D341Med (cell line): ENCODE data around the gene RNF217.
"Not testable (repeated sequence)": the region's sequence is repeated elsewhere in the genome, so short reads cannot be mapped to it uniquely, and the experiment has no call there.

Source experiments
- DNase-seq: peaks from one replicate; pipeline ENCODE4 v3.0.0; 2012; ENCODE audit warnings: low spot score

RNF217 gene

GRCh38 chr6:125125856-125126255, 163.6 kb downstream of the RNF217 start:
- not testable (repeated sequence) for DNase-seq

- no peak for DNase-seq
Measured at GRCh38 chr6:125129354-125129753, 167.1 kb downstream of the RNF217 start.

GRCh38 chr6:125132058-125132457, 169.8 kb downstream of the RNF217 start:
- no peak for DNase-seq

- no peak for DNase-seq
Measured at GRCh38 chr6:125136378-125136777, 174.1 kb downstream of the RNF217 start.

GRCh38 chr6:125138083-125138482, 175.8 kb downstream of the RNF217 start:
- DNase-seq, result no peak

GRCh38 chr6:125140808-125141207, 178.6 kb downstream of the RNF217 start:
- no peak for DNase-seq
